Caco-2 (cell line): ENCODE data around the gene CABP7. TPM values are rescaled to one million over a fixed set of nuclear protein-coding genes. Genes with fewer than 3 reads are reported as not detected.
A peak's percentile ranks its signal among the peaks of the same experiment; 100 is the strongest.

Source experiments
- BruUV-seq: library from RNA; stranded (reverse); fragments of 400-500 nt; replicated peaks from 2 replicates; lab custom pipeline; 2021; lab: Mats Ljungman, UMichigan
- CTCF ChIA-PET: fragments of 300-600 bp; sonication (Branson Sonifier 250); formaldehyde crosslinking; loops from one replicate; lab custom pipeline; 2022; ENCODE audit warnings: antibody characterized with exemption; lab: Charles Lee
- POLR2A ChIA-PET: fragments of 300-600 bp; sonication (Branson Sonifier 250); formaldehyde crosslinking; loops from one replicate; lab custom pipeline; 2022; ENCODE audit warnings: antibody characterized with exemption; lab: Charles Lee
- DNase-seq, 2 experiments: peaks; one replicate each; pipeline versions ENCODE4 v3.0.0 to v3.0.0-alpha.2; 2020 to 2022
- H3K27me3 ChIP-seq: replicated peaks from 2 replicates; pipeline ENCODE4 v1.6.0; 2011; ENCODE audit warnings: low read length; ENCODE audit not compliant: control insufficient read depth, insufficient read depth
- H3K36me3 ChIP-seq: 2 replicates; pipeline ENCODE4 v1.5.1; 2011; ENCODE audit warnings: low read length; ENCODE audit not compliant: control insufficient read depth, insufficient read depth
- H3K4me1 ChIP-seq: fragments of 250-450 bp; sonication (Bioruptor Pico); 2 replicates; pipeline ENCODE4 v1.5.1; 2020; ENCODE audit warnings: mild to moderate bottlenecking
- H3K4me3 ChIP-seq: 2 replicates; pipeline ENCODE4 v1.5.1; 2011; ENCODE audit warnings: low read depth, mild to moderate bottlenecking, control low read depth, low read length
- H3K9me3 ChIP-seq: fragments of 250-450 bp; sonication (Bioruptor Pico); 2 replicates; pipeline ENCODE4 v1.5.1; 2020; ENCODE audit warnings: mild to moderate bottlenecking, moderate library complexity
- H3K27ac Mint-ChIP-seq: one replicate; pipeline ENCODE4 v1.8.0; 2022; ENCODE audit warnings: mixed read lengths; ENCODE audit not compliant: unreplicated experiment
- H3K27me3 Mint-ChIP-seq: one replicate; pipeline ENCODE4 v1.8.0; 2022; ENCODE audit warnings: mixed read lengths; ENCODE audit not compliant: insufficient read depth, unreplicated experiment
- H3K36me3 Mint-ChIP-seq: one replicate; pipeline ENCODE4 v1.8.0; 2022; ENCODE audit warnings: mild to moderate bottlenecking, mixed read lengths; ENCODE audit not compliant: insufficient read depth, unreplicated experiment
- H3K4me1 Mint-ChIP-seq: one replicate; pipeline ENCODE4 v1.8.0; 2022; ENCODE audit warnings: low read depth, mixed read lengths; ENCODE audit not compliant: unreplicated experiment
- H3K4me3 Mint-ChIP-seq: one replicate; pipeline ENCODE4 v1.8.0; 2022; ENCODE audit warnings: mild to moderate bottlenecking, moderate library complexity, mixed read lengths; ENCODE audit not compliant: unreplicated experiment
- H3K9me3 Mint-ChIP-seq: one replicate; pipeline ENCODE4 v1.8.0; 2022; ENCODE audit warnings: mixed read lengths; ENCODE audit not compliant: unreplicated experiment
- intact Hi-C: fragments of 100-400 bp; cut with micrococcal nuclease; formaldehyde crosslinking; loops from one replicate; pipeline ENCODE4 v1.10.0; 2022; ENCODE audit not compliant: unreplicated experiment
- total RNA-seq: library from RNA; stranded (reverse); gene quantifications from 2 replicates; pipeline ENCODE4 v1.2.3, GENCODE V29; 2022
- TF ChIP-seq, protein P1 (sequence below), 2 experiments: fragments of 200-600 bp in 1 of 2; IDR thresholded peaks; 1 replicate in 1 of 2; 2 replicates in 1 of 2; pipeline versions ENCODE4 v1.5.1 to v1.8.0; 2011 to 2022; ENCODE audit warnings: antibody characterized with exemption in 1 of 2, control low read depth in 1 of 2, inconsistent platforms in 1 of 2, low read depth in 1 of 2, low read length in 1 of 2, mild to moderate bottlenecking in 1 of 2, moderate library complexity in 1 of 2; ENCODE audit not compliant: insufficient read depth in 1 of 2, severe bottlenecking in 1 of 2, unreplicated experiment in 1 of 2

CABP7 gene
- total RNA-seq, 1 experiment from 2014 or later = not detected

DNA sequence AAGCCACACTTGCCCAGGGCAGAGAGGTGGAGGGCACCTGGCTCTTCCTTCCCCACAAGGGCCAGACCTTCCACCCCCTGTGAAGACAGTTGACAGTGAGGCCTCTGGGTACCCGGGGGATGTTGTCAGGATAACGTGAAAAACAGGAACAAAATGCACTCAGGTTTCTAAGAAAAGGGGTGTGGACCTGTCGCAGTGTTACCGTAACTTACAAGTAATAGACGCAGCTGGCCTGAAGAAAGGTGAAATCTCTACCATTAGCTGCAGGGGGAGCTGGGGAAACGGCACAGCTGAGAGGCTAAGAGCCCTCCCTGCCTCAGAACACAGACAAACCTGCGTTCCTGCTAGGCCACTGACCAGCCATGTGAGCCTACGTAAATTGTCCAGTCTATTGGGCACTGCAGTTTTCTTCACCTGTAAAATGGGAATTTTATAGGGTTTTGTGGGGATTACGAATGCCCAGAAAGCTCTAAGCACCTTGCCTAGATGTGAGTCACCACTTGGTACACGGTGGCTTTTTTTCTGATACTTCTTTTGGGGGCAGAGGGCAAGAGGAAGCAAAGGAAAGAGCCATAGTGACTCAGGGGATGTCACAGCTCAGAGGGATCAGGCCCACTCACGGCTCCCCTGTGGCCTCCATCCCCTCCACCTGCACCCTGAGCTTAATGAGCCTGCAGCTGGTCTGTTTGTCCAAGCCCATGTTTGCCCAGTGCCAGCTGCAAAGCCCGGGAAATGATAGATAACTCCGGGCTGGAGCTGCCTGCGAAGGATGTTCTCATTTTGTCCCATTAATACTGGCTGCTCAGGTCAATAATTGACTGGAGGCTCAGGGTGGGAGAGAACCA lies 18.4 kb upstream of the CABP7 start:
- H3K4me3 ChIP-seq = no peak overlapping the region
- no peaks in the 10 kb centered on the region for H3K27me3 ChIP-seq
- intact Hi-C loops = loop anchor here (2.0 to 10.0 kb wide), 2 partner anchors 303 to 387 kb away; no protein-coding TSS in a partner anchor
- TF ChIP-seq, protein P1, sequence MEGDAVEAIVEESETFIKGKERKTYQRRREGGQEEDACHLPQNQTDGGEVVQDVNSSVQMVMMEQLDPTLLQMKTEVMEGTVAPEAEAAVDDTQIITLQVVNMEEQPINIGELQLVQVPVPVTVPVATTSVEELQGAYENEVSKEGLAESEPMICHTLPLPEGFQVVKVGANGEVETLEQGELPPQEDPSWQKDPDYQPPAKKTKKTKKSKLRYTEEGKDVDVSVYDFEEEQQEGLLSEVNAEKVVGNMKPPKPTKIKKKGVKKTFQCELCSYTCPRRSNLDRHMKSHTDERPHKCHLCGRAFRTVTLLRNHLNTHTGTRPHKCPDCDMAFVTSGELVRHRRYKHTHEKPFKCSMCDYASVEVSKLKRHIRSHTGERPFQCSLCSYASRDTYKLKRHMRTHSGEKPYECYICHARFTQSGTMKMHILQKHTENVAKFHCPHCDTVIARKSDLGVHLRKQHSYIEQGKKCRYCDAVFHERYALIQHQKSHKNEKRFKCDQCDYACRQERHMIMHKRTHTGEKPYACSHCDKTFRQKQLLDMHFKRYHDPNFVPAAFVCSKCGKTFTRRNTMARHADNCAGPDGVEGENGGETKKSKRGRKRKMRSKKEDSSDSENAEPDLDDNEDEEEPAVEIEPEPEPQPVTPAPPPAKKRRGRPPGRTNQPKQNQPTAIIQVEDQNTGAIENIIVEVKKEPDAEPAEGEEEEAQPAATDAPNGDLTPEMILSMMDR (IDR thresholded peaks at IDR 0.05; ENCODE audit: insufficient read depth in 1 of 2, low read depth in 1 of 2, low read length in 1 of 2, severe bottlenecking in 1 of 2, unreplicated experiment in 1 of 2) = peak; percentile 28 to 41
- Mint-ChIP-seq H3K4me1 (no peaks in the 10 kb centered on the region), H3K27ac (no peak overlapping the region), H3K27me3 (no peaks in the 10 kb centered on the region), H3K9me3 (no peaks in the 10 kb centered on the region), H3K4me3 (no peak overlapping the region), H3K36me3 (no peaks in the 10 kb centered on the region)
- peaks cover 5% of the 10 kb centered on the region for H3K4me1 ChIP-seq
- BruUV-seq = no TSS peak
- CTCF ChIA-PET = interaction anchor here (0.6 to 2.2 kb wide), 5 partner anchors 10 to 387 kb away, joined by 3 to 17 read pairs (median 4); partner anchors contain the start of gene MTMR3
- POLR2A ChIA-PET = no interaction called here
- no peaks in the 10 kb centered on the region for H3K9me3 ChIP-seq
- peak in 1 of 2 experiments; percentile 47 for DNase-seq
- H3K36me3 ChIP-seq = no peaks in the 10 kb centered on the region

- no peak overlapping the region for H3K4me3 Mint-ChIP-seq
- POLR2A ChIA-PET = no interaction called here
- TF ChIP-seq, protein P1 (IDR thresholded peaks at IDR 0.05; ENCODE audit: insufficient read depth in 1 of 2, low read depth in 1 of 2, low read length in 1 of 2, severe bottlenecking in 1 of 2, unreplicated experiment in 1 of 2) = no peak
- H3K36me3 ChIP-seq = no peaks in the 10 kb centered on the region
- H3K27me3 ChIP-seq = no peaks in the 10 kb centered on the region
- intact Hi-C loops = loop anchor here (2.0 to 10.0 kb wide), 2 partner anchors 303 to 387 kb away; no protein-coding TSS in a partner anchor
- H3K36me3 Mint-ChIP-seq = no peaks in the 10 kb centered on the region
- H3K4me1 ChIP-seq = peaks cover 5% of the 10 kb centered on the region
- no peaks in the 10 kb centered on the region for H3K9me3 Mint-ChIP-seq
- BruUV-seq = no TSS peak
- H3K27me3 Mint-ChIP-seq = no peaks in the 10 kb centered on the region
- DNase-seq = peak in 1 of 2 experiments; percentile 26
- no peak overlapping the region for H3K27ac Mint-ChIP-seq
- CTCF ChIA-PET = interaction anchor here (1.1 to 2.2 kb wide), 2 partner anchors 302 to 386 kb away, joined by 3 to 17 read pairs; no protein-coding TSS in a partner anchor
- no peaks in the 10 kb centered on the region for H3K4me1 Mint-ChIP-seq
- H3K9me3 ChIP-seq = no peaks in the 10 kb centered on the region
- H3K4me3 ChIP-seq = no peak overlapping the region
Observed at GRCh38 chr22:29702000-29702930, 17.5 kb upstream of the CABP7 start.
